GM12891 (cell line): ENCODE results near the gene CBFA2T3.
A peak's percentile ranks its signal among the peaks of the same experiment; 100 is the strongest.

Experiments
- DNase-seq: peaks from one replicate; pipeline ENCODE4 v3.0.0; 2011; ENCODE audit warnings: low spot score; ENCODE audit not compliant: insufficient read length
- FAIRE-seq: peaks from 2 replicates; lab custom pipeline; 2011; peaks lifted over from hg19 to GRCh38; lab: Jason Lieb, UNC
- PAX5 ChIP-seq: IDR thresholded peaks from 2 replicates; pipeline ENCODE4 v1.6.1; 2011; ENCODE audit warnings: low read length, moderate library complexity, mild to moderate bottlenecking; ENCODE audit not compliant: insufficient read depth, severe bottlenecking
- POLR2A ChIP-seq: IDR thresholded peaks from 2 replicates; pipeline ENCODE4 v1.6.1; 2011; ENCODE audit warnings: low read depth, low read length, control low read depth
- POLR2AphosphoS5 ChIP-seq: IDR thresholded peaks from 2 replicates; pipeline ENCODE4 v1.6.1; 2011; ENCODE audit warnings: low read depth, low read length, control low read depth
- POU2F2 ChIP-seq: IDR thresholded peaks from 2 replicates; pipeline ENCODE4 v1.6.1; 2011; ENCODE audit warnings: low read depth, mild to moderate bottlenecking, control low read depth, low read length, moderate library complexity
- SPI1 ChIP-seq: IDR thresholded peaks from 2 replicates; pipeline ENCODE4 v1.6.1; 2011; ENCODE audit warnings: low read depth, low read length, control low read depth
- TAF1 ChIP-seq: IDR thresholded peaks from 2 replicates; pipeline ENCODE4 v1.6.1; 2011; ENCODE audit warnings: low read depth, low read length, control low read depth

The CBFA2T3 gene

GRCh38 chr16:88959022-88959421, 18.0 kb downstream of the CBFA2T3 start:
- DNase-seq (no peak), FAIRE-seq (no peak)
- no peak for TF ChIP-seq POLR2A
- no peak for TF ChIP-seq TAF1
- TF ChIP-seq POU2F2 = no peak

GRCh38 chr16:88957887-88958577, 19.0 kb downstream of the CBFA2T3 start:
- DNase-seq (no peak), FAIRE-seq (peak; percentile 5)
- TF ChIP-seq PAX5 (no peak), TAF1 (no peak), POU2F2 (no peak), POLR2AphosphoS5 (no peak), POLR2A (no peak), SPI1 (no peak)

GRCh38 chr16:88957433-88957767, 19.6 kb downstream of the CBFA2T3 start:
- DNase-seq (no peak), FAIRE-seq (no peak)
- no peak for TF ChIP-seq PAX5
- no peak for TF ChIP-seq TAF1
- no peak for TF ChIP-seq POLR2AphosphoS5
- TF ChIP-seq SPI1 = no peak
- TF ChIP-seq POLR2A = no peak
- no peak for TF ChIP-seq POU2F2

GRCh38 chr16:88956546-88957432, 20.2 kb downstream of the CBFA2T3 start:
- no peak for DNase-seq
- no peak for TF ChIP-seq PAX5
- no peak for TF ChIP-seq POLR2AphosphoS5
- no peak for TF ChIP-seq POU2F2
- no peak for TF ChIP-seq SPI1
- TF ChIP-seq TAF1 = no peak
- TF ChIP-seq POLR2A = no peak
- no peak for FAIRE-seq

GRCh38 chr16:88955906-88956305, 21.1 kb downstream of the CBFA2T3 start:
- FAIRE-seq (no peak), DNase-seq (no peak)
- TF ChIP-seq PAX5 (no peak), SPI1 (no peak), TAF1 (no peak), POLR2AphosphoS5 (no peak), POU2F2 (no peak), POLR2A (no peak)

GRCh38 chr16:88953003-88953690, 23.9 kb downstream of the CBFA2T3 start:
- TF ChIP-seq SPI1 = no peak
- DNase-seq (no peak), FAIRE-seq (no peak)

GRCh38 chr16:88951989-88952388, 25.0 kb downstream of the CBFA2T3 start:
- FAIRE-seq = no peak
- DNase-seq = no peak
- TF ChIP-seq POLR2A (no peak), POLR2AphosphoS5 (no peak), POU2F2 (no peak), SPI1 (no peak), PAX5 (no peak), TAF1 (no peak)

- DNase-seq (no peak), FAIRE-seq (no peak)
- TF ChIP-seq POLR2AphosphoS5 (no peak), POLR2A (no peak), SPI1 (no peak), TAF1 (no peak), PAX5 (no peak), POU2F2 (no peak)
Measured at GRCh38 chr16:88951501-88951900, 25.5 kb downstream of the CBFA2T3 start.

GRCh38 chr16:88948781-88949490, 28.1 kb downstream of the CBFA2T3 start:
- DNase-seq = no peak
- FAIRE-seq = no peak
- TF ChIP-seq POLR2AphosphoS5 (no peak), TAF1 (no peak)
